Uterus (tissue), 2 donors: Measurements from ENCODE around the gene PDE1C.

Source experiments
- CTCF ChIP-seq, 4 experiments: fragments of 200-600 bp in 2 of 4; fragments of 450-650 bp in 2 of 4; sonication (generic) in 2 of 4; IDR thresholded peaks; one replicate each; pipeline ENCODE4 v1.5.1; 2016 to 2019; ENCODE audit warnings: antibody characterized with exemption in 4 of 4, mild to moderate bottlenecking in 2 of 4, moderate library complexity in 1 of 4
- POLR2A ChIP-seq, 2 donors: fragments of 450-650 bp; IDR thresholded peaks; one replicate each; pipeline ENCODE4 v1.6.1; 2016; ENCODE audit warnings: antibody characterized with exemption in 2 of 2, mild to moderate bottlenecking in 1 of 2, moderate library complexity in 1 of 2

DNA sequence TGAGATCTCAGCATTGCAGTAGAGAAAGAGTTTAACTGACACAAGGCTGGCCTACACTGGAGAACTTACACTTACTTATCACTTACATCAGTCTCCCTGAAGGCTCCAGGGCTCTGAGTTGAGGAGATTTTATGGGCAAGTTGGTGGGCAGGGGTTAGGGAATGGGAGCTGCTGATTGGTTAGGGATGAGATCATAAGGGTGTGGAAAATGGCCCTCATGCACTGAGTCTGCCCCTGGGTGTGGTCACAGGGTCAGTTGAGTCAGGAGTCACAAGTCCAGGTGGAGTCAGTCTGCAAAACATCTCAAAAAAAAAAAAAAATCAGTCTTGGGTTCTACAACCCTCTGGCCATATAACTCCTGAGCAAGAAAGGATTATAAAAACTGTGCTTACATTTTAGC lies 322.7 kb downstream of the PDE1C start:
- TF ChIP-seq POLR2A (IDR thresholded peaks at IDR 0.05) (no peak), CTCF (IDR thresholded peaks at IDR 0.05) (no peak)
